Trophoblast cell (in vitro differentiated cells and primary cell): ENCODE results near the gene SNTG2.

Experiments
- DNase-seq, 2 donors: peaks; one replicate each; pipeline ENCODE4 v3.0.0-alpha.2; 2016
- H2AFZ ChIP-seq: 2 replicates; pipeline ENCODE4 v1.6.1; 2013; ENCODE audit warnings: low read length, moderate library complexity, mild to moderate bottlenecking; ENCODE audit not compliant: insufficient read depth, poor library complexity
- H2AK5ac ChIP-seq: 2 replicates; pipeline ENCODE4 v1.6.1; 2013; ENCODE audit warnings: mild to moderate bottlenecking, low read length
- H2BK120ac ChIP-seq: 2 replicates; pipeline ENCODE4 v1.6.1; 2013; ENCODE audit warnings: low read length, mild to moderate bottlenecking, moderate library complexity; ENCODE audit not compliant: insufficient read depth, poor library complexity
- H2BK12ac ChIP-seq: 2 replicates; pipeline ENCODE4 v1.6.1; 2013; ENCODE audit warnings: mild to moderate bottlenecking, low read length, moderate library complexity
- H2BK5ac ChIP-seq: 2 replicates; pipeline ENCODE4 v1.6.1; 2013; ENCODE audit warnings: low read length, low read depth, moderate library complexity, mild to moderate bottlenecking; ENCODE audit not compliant: poor library complexity
- H3K14ac ChIP-seq: 2 replicates; pipeline ENCODE4 v1.6.1; 2013; ENCODE audit warnings: mild to moderate bottlenecking, low read length
- H3K18ac ChIP-seq: 2 replicates; pipeline ENCODE4 v1.6.1; 2013; ENCODE audit warnings: mild to moderate bottlenecking, low read length
- H3K23ac ChIP-seq: 2 replicates; pipeline ENCODE4 v1.6.1; 2013; ENCODE audit warnings: low read length
- H3K27ac ChIP-seq: 2 replicates; pipeline ENCODE4 v1.5.1; 2013; ENCODE audit warnings: low read depth, mild to moderate bottlenecking, inconsistent platforms, low read length, moderate library complexity
- H3K27me3 ChIP-seq: 2 replicates; pipeline ENCODE4 v1.6.1; 2013; ENCODE audit warnings: inconsistent platforms, mild to moderate bottlenecking, low read length, moderate library complexity; ENCODE audit not compliant: insufficient read depth
- H3K36me3 ChIP-seq, 2 experiments: 1 replicate in 1 of 2; 2 replicates in 1 of 2; pipeline ENCODE4 v1.6.1; 2013; ENCODE audit warnings: low read length in 2 of 2, mild to moderate bottlenecking in 2 of 2, moderate library complexity in 1 of 2; ENCODE audit not compliant: insufficient read depth in 2 of 2, control insufficient read depth in 1 of 2
- H3K4ac ChIP-seq: 2 replicates; pipeline ENCODE4 v1.6.1; 2013; ENCODE audit warnings: low read depth, mild to moderate bottlenecking, low read length, moderate library complexity
- H3K4me1 ChIP-seq, 2 experiments: 1 replicate in 1 of 2; 2 replicates in 1 of 2; pipeline ENCODE4 v1.6.1; 2013; ENCODE audit warnings: low read length in 2 of 2, mild to moderate bottlenecking in 2 of 2, moderate library complexity in 1 of 2; ENCODE audit not compliant: insufficient read depth in 2 of 2, control insufficient read depth in 1 of 2
- H3K4me2 ChIP-seq: 2 replicates; pipeline ENCODE4 v1.6.1; 2013; ENCODE audit warnings: inconsistent platforms, mild to moderate bottlenecking, low read length, moderate library complexity
- H3K4me3 ChIP-seq: 2 replicates; pipeline ENCODE4 v1.5.1; 2013; ENCODE audit warnings: mild to moderate bottlenecking, low read depth, low read length, inconsistent platforms
- H3K79me1 ChIP-seq: one replicate; pipeline ENCODE4 v1.6.1; 2013; ENCODE audit warnings: low read length
- H3K79me2 ChIP-seq: 2 replicates; pipeline ENCODE4 v1.6.1; 2013; ENCODE audit warnings: low read length, mild to moderate bottlenecking; ENCODE audit not compliant: control insufficient read depth, insufficient read depth, poor library complexity
- H3K9ac ChIP-seq: 2 replicates; pipeline ENCODE4 v1.6.1; 2013; ENCODE audit warnings: mild to moderate bottlenecking, low read length
- H3K9me3 ChIP-seq: 2 replicates; pipeline ENCODE4 v1.6.1; 2013; ENCODE audit warnings: low read depth, mild to moderate bottlenecking, control low read depth, inconsistent platforms, low read length; ENCODE audit not compliant: insufficient read depth
- H4K12ac ChIP-seq: 2 replicates; pipeline ENCODE4 v1.6.1; 2013; ENCODE audit warnings: low read depth, mild to moderate bottlenecking, low read length, moderate library complexity
- H4K8ac ChIP-seq: 2 replicates; pipeline ENCODE4 v1.6.1; 2013; ENCODE audit warnings: low read depth, mild to moderate bottlenecking, low read length, moderate library complexity
- H4K91ac ChIP-seq: one replicate; pipeline ENCODE4 v1.6.1; 2013; ENCODE audit warnings: low read depth, mild to moderate bottlenecking, low read length, moderate library complexity
- WGBS: extraction: QIAGEN DNeasy Blood & Tissue Kit; methylation state at CpG from one replicate; pipeline ENCODE4 v1.1.7; 2013; ENCODE audit warnings: missing lambda C conversion rate; ENCODE audit not compliant: insufficient read length, insufficient coverage; ENCODE audit errors: extremely low coverage; 5-methylcytosine and 5-hydroxymethylcytosine counted together

Gene SNTG2

GRCh38 chr2:1060372-1060771 is 109.7 kb downstream of the SNTG2 start:
- Histone ChIP-seq H3K9me3 (no peaks in the 10 kb centered on the region), H3K27ac (no peak overlapping the region), H4K91ac (no peak overlapping the region), H3K4me1 (peaks cover 0 to 4% of the 10 kb centered on the region in 2 experiments), H3K27me3 (no peaks in the 10 kb centered on the region), H3K4ac (no peak overlapping the region), H4K8ac (no peak overlapping the region), H2AK5ac (no peak overlapping the region), H2AFZ (no peak overlapping the region), H3K79me1 (no peaks in the 10 kb centered on the region), H4K12ac (no peak overlapping the region), H3K18ac (no peak overlapping the region), H3K23ac (no peak overlapping the region), H2BK120ac (no peak overlapping the region), H3K14ac (no peak overlapping the region), H3K4me2 (no peak overlapping the region), H2BK5ac (no peak overlapping the region), H3K4me3 (no peak overlapping the region), H3K79me2 (no peaks in the 10 kb centered on the region), H3K9ac (no peak overlapping the region), H2BK12ac (no peak overlapping the region), H3K36me3 (no peaks in the 10 kb centered on the region)
- no peak for DNase-seq
- no CpG with 5 or more reads among the region's 3 CpGs for WGBS

- Histone ChIP-seq H2BK12ac (no peak overlapping the region), H3K14ac (no peak overlapping the region), H3K4me3 (no peak overlapping the region), H3K23ac (no peak overlapping the region), H3K79me2 (no peaks in the 10 kb centered on the region), H4K91ac (no peak overlapping the region), H2AFZ (no peak overlapping the region), H3K27ac (no peak overlapping the region), H3K36me3 (no peaks in the 10 kb centered on the region), H3K9ac (no peak overlapping the region), H3K27me3 (no peaks in the 10 kb centered on the region), H3K18ac (no peak overlapping the region), H2BK120ac (no peak overlapping the region), H3K4me1 (peaks cover 0 to under 1% of the 10 kb centered on the region in 2 experiments), H4K12ac (no peak overlapping the region), H3K4ac (no peak overlapping the region), H3K79me1 (no peaks in the 10 kb centered on the region), H3K9me3 (no peaks in the 10 kb centered on the region), H2AK5ac (no peak overlapping the region), H3K4me2 (no peak overlapping the region), H2BK5ac (no peak overlapping the region), H4K8ac (no peak overlapping the region)
- WGBS = no CpG with 5 or more reads among the region's 5 CpGs
- DNase-seq = no peak
Observed at GRCh38 chr2:1060987-1061386, 110.3 kb downstream of the SNTG2 start.

GRCh38 chr2:1068241-1068640 is 117.6 kb downstream of the SNTG2 start:
- Histone ChIP-seq H2AFZ (no peak overlapping the region), H2BK5ac (no peak overlapping the region), H2BK12ac (no peak overlapping the region), H3K4ac (no peak overlapping the region), H3K4me2 (no peak overlapping the region), H3K9me3 (peaks cover 2% of the 10 kb centered on the region), H3K27me3 (no peaks in the 10 kb centered on the region), H3K14ac (no peak overlapping the region), H3K4me3 (no peak overlapping the region), H3K79me2 (no peaks in the 10 kb centered on the region), H4K8ac (no peak overlapping the region), H3K18ac (no peak overlapping the region), H3K23ac (no peak overlapping the region), H3K4me1 (no peaks in the 10 kb centered on the region), H4K12ac (no peak overlapping the region), H4K91ac (no peak overlapping the region), H3K27ac (no peak overlapping the region), H3K9ac (no peak overlapping the region), H3K79me1 (no peaks in the 10 kb centered on the region), H3K36me3 (no peaks in the 10 kb centered on the region), H2BK120ac (no peak overlapping the region), H2AK5ac (no peak overlapping the region)
- peak in 1 of 2 donors; percentile 60 for DNase-seq
- WGBS = no CpG with 5 or more reads among the region's 8 CpGs

- Histone ChIP-seq H3K4ac (no peak overlapping the region), H4K12ac (no peak overlapping the region), H4K91ac (no peak overlapping the region), H3K18ac (no peak overlapping the region), H3K79me1 (no peaks in the 10 kb centered on the region), H2AK5ac (no peak overlapping the region), H2BK120ac (no peak overlapping the region), H3K36me3 (no peaks in the 10 kb centered on the region), H2BK5ac (no peak overlapping the region), H3K4me2 (no peak overlapping the region), H4K8ac (no peak overlapping the region), H3K14ac (no peak overlapping the region), H3K4me1 (no peaks in the 10 kb centered on the region), H2BK12ac (no peak overlapping the region), H3K79me2 (no peaks in the 10 kb centered on the region), H3K23ac (no peak overlapping the region), H3K9ac (no peak overlapping the region), H3K9me3 (peaks cover 2% of the 10 kb centered on the region), H3K27me3 (no peaks in the 10 kb centered on the region), H3K4me3 (no peak overlapping the region), H3K27ac (no peak overlapping the region), H2AFZ (no peak overlapping the region)
- no CpG with 5 or more reads among the region's 7 CpGs for WGBS
- DNase-seq = peak in 1 of 2 donors; percentile 74
Observed at GRCh38 chr2:1068822-1069221, 118.2 kb downstream of the SNTG2 start.
